DMS114 treated with DMSO at 0.1 percent for 48 hours (cell line): Measurements from ENCODE around the gene DHTKD1.
"Not testable (repeated sequence)": the region's sequence is repeated elsewhere in the genome, so short reads cannot be mapped to it uniquely, and the experiment has no call there.

ENCODE experiments used
- DNase-seq: peaks from one replicate; lab custom pipeline; 2025; ENCODE audit not compliant: unreplicated experiment; lab: John Stamatoyannopoulos, UW

Gene DHTKD1

GRCh38 chr10:12135631-12136030, 66.9 kb downstream of the DHTKD1 start:
- DNase-seq: no peak

GRCh38 chr10:12140038-12140437, 71.3 kb downstream of the DHTKD1 start:
- DNase-seq: no peak

- no peak for DNase-seq
These were observed 75.8 kb downstream of the DHTKD1 start for GRCh38 chr10:12144538-12144937.

- no peak for DNase-seq
These were observed 81.4 kb downstream of the DHTKD1 start for GRCh38 chr10:12150163-12150562.

- DNase-seq: no peak
These were observed 85.8 kb downstream of the DHTKD1 start for GRCh38 chr10:12154516-12154915.

GRCh38 chr10:12156367-12157123, 87.8 kb downstream of the DHTKD1 start:
- DNase-seq: no peak

GRCh38 chr10:12158111-12158510, 89.4 kb downstream of the DHTKD1 start:
- no peak for DNase-seq

- no peak for DNase-seq
These were observed 91.9 kb downstream of the DHTKD1 start for GRCh38 chr10:12160664-12161063.

GRCh38 chr10:12162927-12163326, 94.2 kb downstream of the DHTKD1 start:
- no peak for DNase-seq

GRCh38 chr10:12164085-12164484, 95.3 kb downstream of the DHTKD1 start:
- no peak for DNase-seq

- no peak for DNase-seq
These were observed 96.3 kb downstream of the DHTKD1 start for GRCh38 chr10:12165036-12165435.

GRCh38 chr10:12165999-12166775, 97.4 kb downstream of the DHTKD1 start:
- DNase-seq: no peak

- DNase-seq: not testable (repeated sequence)
These were observed 102.8 kb downstream of the DHTKD1 start for GRCh38 chr10:12171512-12171911.
